ENCODE data around the gene GPR55. TPM values are rescaled to one million over a fixed set of nuclear protein-coding genes. Genes with fewer than 3 reads are reported as not detected.

Gene GPR55
- total and polyA plus RNA-seq, 8 donors: 0.13 to 0.37 (median 0.19) TPM; not detected in 5

DNA sequence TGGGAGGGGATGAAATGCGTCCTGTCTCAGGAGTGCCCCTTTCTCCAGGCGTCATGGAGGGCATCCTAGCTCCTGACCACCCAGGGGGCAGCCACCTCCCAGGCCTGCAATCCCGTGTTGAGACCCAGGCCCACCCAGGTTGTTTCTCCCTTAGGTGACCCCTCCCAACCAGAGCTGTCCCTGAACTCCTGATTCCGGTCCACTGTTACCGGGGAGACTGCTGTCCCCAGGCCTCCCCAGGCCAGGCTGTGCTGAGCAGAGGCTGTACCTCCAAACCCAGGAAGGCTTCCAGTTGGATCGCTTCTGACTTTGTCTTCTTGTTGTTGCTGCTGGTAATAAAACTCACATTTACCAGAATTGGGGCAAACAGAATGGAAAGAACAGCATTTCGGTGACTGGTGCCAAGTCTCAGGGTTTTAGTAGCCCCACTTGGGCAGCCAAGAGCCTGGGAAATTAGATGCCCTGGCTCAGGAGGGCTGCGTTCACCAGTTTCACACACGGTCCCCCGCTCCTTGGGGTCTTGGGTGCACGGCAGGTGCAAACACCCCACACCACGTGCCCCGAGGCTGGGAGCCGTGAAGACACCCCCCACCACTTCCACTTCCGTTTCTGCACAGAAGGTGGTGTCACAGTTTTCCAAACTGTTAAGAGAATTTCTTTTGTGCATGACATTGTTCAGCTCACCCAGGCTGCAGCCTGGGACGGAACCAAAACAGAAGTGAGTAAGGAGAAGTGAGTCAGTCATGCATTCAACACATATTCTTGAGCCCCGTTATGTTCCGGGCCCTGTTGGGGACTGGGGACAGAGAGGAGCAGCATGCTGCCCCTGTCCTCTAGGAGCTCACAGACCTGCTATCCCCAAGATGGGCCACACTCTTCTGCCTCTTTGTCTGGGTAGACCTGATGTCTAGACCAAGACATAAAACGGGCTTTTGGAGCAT lies 30.9 kb downstream of the GPR55 start:
- intact Hi-C loops (cut with DNase I; ENCODE audit: low total_unique reads): no loop called here
- Histone ChIP-seq H3K4me1 (peaks cover 0 to 12% (median 2%) of the 10 kb centered on the region in 4 donors), H3K27me3 (peaks cover 0 to 16% (median 0%) of the 10 kb centered on the region in 3 donors), H3K4me3 (no peak overlapping the region), H3K36me3 (no peaks in the 10 kb centered on the region), H3K9me3 (no peaks in the 10 kb centered on the region), H3K27ac (no peak overlapping the region)
- 71 to 85% (median 82%) methylated on average over 18 to 19 of the region's 19 CpGs for WGBS, 5 donors
- TF ChIP-seq POLR2AphosphoS5 (IDR thresholded peaks at IDR 0.05) (no peak), EP300 (IDR thresholded peaks at IDR 0.05) (no peak)
- TF ChIP-seq, protein P1, sequence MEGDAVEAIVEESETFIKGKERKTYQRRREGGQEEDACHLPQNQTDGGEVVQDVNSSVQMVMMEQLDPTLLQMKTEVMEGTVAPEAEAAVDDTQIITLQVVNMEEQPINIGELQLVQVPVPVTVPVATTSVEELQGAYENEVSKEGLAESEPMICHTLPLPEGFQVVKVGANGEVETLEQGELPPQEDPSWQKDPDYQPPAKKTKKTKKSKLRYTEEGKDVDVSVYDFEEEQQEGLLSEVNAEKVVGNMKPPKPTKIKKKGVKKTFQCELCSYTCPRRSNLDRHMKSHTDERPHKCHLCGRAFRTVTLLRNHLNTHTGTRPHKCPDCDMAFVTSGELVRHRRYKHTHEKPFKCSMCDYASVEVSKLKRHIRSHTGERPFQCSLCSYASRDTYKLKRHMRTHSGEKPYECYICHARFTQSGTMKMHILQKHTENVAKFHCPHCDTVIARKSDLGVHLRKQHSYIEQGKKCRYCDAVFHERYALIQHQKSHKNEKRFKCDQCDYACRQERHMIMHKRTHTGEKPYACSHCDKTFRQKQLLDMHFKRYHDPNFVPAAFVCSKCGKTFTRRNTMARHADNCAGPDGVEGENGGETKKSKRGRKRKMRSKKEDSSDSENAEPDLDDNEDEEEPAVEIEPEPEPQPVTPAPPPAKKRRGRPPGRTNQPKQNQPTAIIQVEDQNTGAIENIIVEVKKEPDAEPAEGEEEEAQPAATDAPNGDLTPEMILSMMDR (IDR thresholded peaks at IDR 0.05): no peak
- DNase-seq: no peak

DNA sequence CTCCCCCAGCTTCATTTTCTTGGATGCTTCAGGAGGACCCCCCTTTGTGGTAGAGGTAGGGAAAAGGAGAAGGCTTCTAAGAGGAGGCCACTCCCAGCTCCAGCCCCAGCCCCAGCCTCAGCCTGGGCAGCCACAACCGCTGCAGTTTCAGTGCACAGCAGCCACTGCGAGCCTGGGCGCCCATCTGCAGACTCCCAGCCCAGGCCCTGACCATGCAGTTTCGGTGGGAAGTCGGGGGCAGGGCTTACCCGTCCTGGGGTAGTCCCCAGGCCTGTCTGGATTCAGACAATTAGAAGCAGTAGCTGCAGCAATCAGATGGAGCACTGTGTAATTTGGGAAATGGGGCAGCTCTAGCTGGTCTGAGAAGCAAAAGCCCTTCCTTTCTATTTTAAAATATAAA lies 31.7 kb downstream of the GPR55 start:
- DNase-seq: no peak
- H3K36me3 ChIP-seq: no peaks in the 10 kb centered on the region
- H3K9me3 ChIP-seq: no peaks in the 10 kb centered on the region
- H3K27ac ChIP-seq: no peak overlapping the region
- TF ChIP-seq, protein P1 (IDR thresholded peaks at IDR 0.05): no peak
- no peak for TF ChIP-seq POLR2A (IDR thresholded peaks at IDR 0.05)
- TF ChIP-seq EP300 (IDR thresholded peaks at IDR 0.05): no peak
- no peak for TF ChIP-seq POLR2AphosphoS5 (IDR thresholded peaks at IDR 0.05)
- H3K4me1 ChIP-seq: peaks cover 0 to 12% (median 2%) of the 10 kb centered on the region in 4 donors
- peaks cover 0 to 16% (median 0%) of the 10 kb centered on the region in 3 donors for H3K27me3 ChIP-seq
- 43 to 61% (median 57%) methylated on average over 5 to 6 of the region's 6 CpGs for WGBS, 5 donors
- no peak overlapping the region for H3K4me3 ChIP-seq
- intact Hi-C loops (cut with DNase I; ENCODE audit: low total_unique reads): no loop called here

DNA sequence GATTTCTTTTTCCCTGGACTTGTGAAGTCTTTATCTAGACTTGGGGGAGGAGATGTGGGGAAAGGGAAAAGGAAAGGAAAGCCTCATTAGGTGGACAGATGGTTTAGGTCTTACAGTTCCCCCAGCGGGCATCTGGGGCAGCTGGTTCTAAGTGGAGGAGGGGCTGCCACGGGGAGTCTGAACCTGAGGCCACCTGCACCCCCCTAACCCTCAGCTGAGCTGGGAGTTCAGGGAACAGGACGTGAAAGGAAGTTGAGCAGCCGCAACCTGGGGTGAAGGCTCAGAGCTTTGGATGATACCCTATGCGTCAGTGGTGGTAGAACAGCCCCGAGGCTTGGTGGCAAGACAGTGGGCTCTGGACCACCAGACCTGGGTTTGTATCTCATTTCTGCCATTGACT lies 33.5 kb downstream of the GPR55 start:
- Histone ChIP-seq H3K27me3 (peaks cover 0 to 15% (median 0%) of the 10 kb centered on the region in 3 donors), H3K4me1 (peaks cover 0 to 12% (median 2%) of the 10 kb centered on the region in 4 donors), H3K9me3 (no peaks in the 10 kb centered on the region), H3K36me3 (no peaks in the 10 kb centered on the region), H3K27ac (no peak overlapping the region), H3K4me3 (no peak overlapping the region)
- no peak for TF ChIP-seq POLR2A (IDR thresholded peaks at IDR 0.05)
- no peak for TF ChIP-seq EP300 (IDR thresholded peaks at IDR 0.05)
- TF ChIP-seq, protein P1 (IDR thresholded peaks at IDR 0.05): no peak
- no peak for TF ChIP-seq POLR2AphosphoS5 (IDR thresholded peaks at IDR 0.05)
- no peak for DNase-seq
- intact Hi-C loops (cut with DNase I; ENCODE audit: low total_unique reads): no loop called here
- 53 to 75% (median 70%) methylated on average over 6 of the region's 6 CpGs for WGBS, 5 donors

DNA sequence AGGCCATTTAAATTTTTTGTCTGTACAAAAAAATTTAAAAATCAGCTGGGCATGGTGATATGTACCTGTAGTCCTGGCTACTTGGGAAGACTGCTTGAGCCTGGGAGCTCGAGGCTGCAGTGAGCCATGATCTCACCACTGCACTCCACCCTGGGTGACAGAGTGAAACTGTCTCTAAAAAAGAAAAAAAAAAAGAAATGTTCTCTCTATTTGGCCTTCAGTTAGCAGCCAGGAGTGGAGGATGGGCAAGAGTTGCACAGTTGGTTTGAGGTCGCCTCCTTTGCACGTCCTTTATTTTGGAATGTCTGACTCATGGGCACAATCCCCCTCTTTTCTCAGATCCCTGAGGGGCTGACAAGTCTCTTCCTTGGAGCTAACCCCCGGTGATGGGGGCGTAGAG lies 34.0 kb downstream of the GPR55 start:
- H3K4me3 ChIP-seq: no peak overlapping the region
- H3K4me1 ChIP-seq: peaks cover 0 to 8% (median 2%) of the 10 kb centered on the region in 4 donors
- no peak overlapping the region for H3K27ac ChIP-seq
- peaks cover 0 to 10% (median 0%) of the 10 kb centered on the region in 3 donors for H3K27me3 ChIP-seq
- 37 to 53% (median 46%) methylated on average over 5 of the region's 5 CpGs for WGBS, 5 donors
- TF ChIP-seq EP300 (IDR thresholded peaks at IDR 0.05): no peak
- TF ChIP-seq POLR2A (IDR thresholded peaks at IDR 0.05): no peak
- TF ChIP-seq POLR2AphosphoS5 (IDR thresholded peaks at IDR 0.05): no peak
- TF ChIP-seq, protein P1 (IDR thresholded peaks at IDR 0.05): no peak
- no peaks in the 10 kb centered on the region for H3K36me3 ChIP-seq
- intact Hi-C loops (cut with DNase I; ENCODE audit: low total_unique reads): no loop called here
- no peak for DNase-seq
- no peaks in the 10 kb centered on the region for H3K9me3 ChIP-seq

Data from stomach (tissue), 9 donors.